GM13976 (cell line): ENCODE data around the gene TLE3.

Source experiments
- DNase-seq: peaks from one replicate; pipeline ENCODE4 v3.0.0; 2012; ENCODE audit warnings: low spot score
- in situ Hi-C: fragments of 300-500 bp; cut with MboI; formaldehyde crosslinking; loops from one replicate; pipeline ENCODE4 v1.12.0; 2022; ENCODE audit warnings: low sequenced_read_pairs, mixed read lengths, inconsistent platforms; ENCODE audit not compliant: unreplicated experiment
- TF ChIP-seq, protein P1 (sequence below): IDR thresholded peaks from 2 replicates; pipeline ENCODE4 v1.5.1; 2012; ENCODE audit warnings: borderline replicate concordance, mild to moderate bottlenecking; ENCODE audit not compliant: insufficient read depth; ENCODE audit errors: extremely low read depth, missing control alignments, control extremely low read depth

TLE3 gene

DNA sequence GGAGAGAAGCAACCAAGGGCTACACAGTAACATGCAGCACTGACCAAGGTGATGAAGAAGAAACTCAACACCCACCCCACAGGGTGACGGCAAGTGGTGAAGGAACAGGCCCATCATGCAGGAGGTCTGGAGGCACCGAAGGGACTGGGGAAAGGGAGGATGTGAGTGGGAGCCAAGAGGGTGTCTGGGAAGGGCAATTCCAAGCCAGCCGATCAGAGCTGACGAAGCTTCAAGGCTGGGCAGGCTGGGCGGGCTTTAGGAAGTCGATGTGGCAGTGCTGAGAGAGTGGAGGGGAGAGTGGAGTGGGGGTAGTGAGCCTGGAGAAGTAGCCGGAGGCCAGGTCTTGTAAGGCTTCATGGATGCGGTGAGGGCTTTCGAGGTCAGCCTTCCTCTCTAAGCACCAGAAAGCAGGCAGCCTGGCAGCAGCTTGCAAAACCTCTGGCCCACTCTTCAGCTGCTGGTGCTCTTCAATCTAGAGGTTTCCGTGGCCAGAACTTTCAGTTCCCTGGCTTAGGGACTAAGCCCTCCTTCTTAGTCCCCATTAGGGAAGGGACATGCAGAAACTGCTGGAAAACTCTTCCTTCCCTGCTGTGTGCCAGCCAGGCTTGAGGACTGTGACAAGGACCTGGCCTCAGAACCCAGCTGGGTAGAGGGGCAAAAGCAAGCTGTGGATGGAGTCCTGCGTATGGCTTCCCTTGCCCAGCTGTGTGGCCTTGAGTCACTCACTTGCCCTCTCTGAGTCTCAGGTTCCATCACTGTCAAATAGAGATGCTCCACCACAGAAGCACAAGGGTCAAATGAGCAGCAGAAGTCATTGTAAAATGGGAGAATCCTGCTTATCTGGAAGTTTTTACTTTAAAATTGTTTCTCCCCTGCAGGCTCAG, 72.1 kb downstream of the TLE3 start:
- no peak for DNase-seq
- TF ChIP-seq, protein P1, sequence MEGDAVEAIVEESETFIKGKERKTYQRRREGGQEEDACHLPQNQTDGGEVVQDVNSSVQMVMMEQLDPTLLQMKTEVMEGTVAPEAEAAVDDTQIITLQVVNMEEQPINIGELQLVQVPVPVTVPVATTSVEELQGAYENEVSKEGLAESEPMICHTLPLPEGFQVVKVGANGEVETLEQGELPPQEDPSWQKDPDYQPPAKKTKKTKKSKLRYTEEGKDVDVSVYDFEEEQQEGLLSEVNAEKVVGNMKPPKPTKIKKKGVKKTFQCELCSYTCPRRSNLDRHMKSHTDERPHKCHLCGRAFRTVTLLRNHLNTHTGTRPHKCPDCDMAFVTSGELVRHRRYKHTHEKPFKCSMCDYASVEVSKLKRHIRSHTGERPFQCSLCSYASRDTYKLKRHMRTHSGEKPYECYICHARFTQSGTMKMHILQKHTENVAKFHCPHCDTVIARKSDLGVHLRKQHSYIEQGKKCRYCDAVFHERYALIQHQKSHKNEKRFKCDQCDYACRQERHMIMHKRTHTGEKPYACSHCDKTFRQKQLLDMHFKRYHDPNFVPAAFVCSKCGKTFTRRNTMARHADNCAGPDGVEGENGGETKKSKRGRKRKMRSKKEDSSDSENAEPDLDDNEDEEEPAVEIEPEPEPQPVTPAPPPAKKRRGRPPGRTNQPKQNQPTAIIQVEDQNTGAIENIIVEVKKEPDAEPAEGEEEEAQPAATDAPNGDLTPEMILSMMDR, result no peak
- in situ Hi-C loops, result no loop called here

- in situ Hi-C loops, result no loop called here
- TF ChIP-seq, protein P1, result no peak
- DNase-seq, result no peak
Measured at GRCh38 chr15:70024521-70024920, 73.2 kb downstream of the TLE3 start.

- TF ChIP-seq, protein P1, result no peak
- no peak for DNase-seq
- in situ Hi-C loops, result no loop called here
Measured at GRCh38 chr15:70023769-70024491, 73.8 kb downstream of the TLE3 start.

- DNase-seq, result peak; percentile 78
- in situ Hi-C loops, result no loop called here
- TF ChIP-seq, protein P1, result no peak
Measured at GRCh38 chr15:70023064-70023768, 74.5 kb downstream of the TLE3 start.

GRCh38 chr15:70020229-70020628, 77.5 kb downstream of the TLE3 start:
- TF ChIP-seq, protein P1, result no peak
- in situ Hi-C loops, result no loop called here
- no peak for DNase-seq
